GM12878 (cell line): ENCODE measurements around the gene SEC24D. TPM values are rescaled to one million over a fixed set of nuclear protein-coding genes. Genes with fewer than 3 reads are reported as not detected.

Experiments used
- ATAC-seq: fragments of 200-7000 bp; cut with Tn5 transposase; 3 replicates; pipeline ENCODE4 v1.9.1; 2020; ENCODE audit warnings: mild to moderate bottlenecking, moderate library complexity
- BruUV-seq: library from RNA; stranded (reverse); fragments of 400-500 nt; replicated peaks from 2 replicates; lab custom pipeline; 2021; lab: Mats Ljungman, UMichigan
- CTCF ChIA-PET: fragments of 300-600 bp; sonication (Branson Sonifier 250); formaldehyde crosslinking; extraction: SDS; loops from one replicate; lab custom pipeline; 2021; ENCODE audit warnings: inconsistent platforms; lab: Yijun Ruan, JAX
- POLR2A ChIA-PET: fragments of 350-600 bp; formaldehyde crosslinking; extraction: SDS; loops from one replicate; lab custom pipeline; 2021; ENCODE audit warnings: inconsistent platforms; lab: Charles Lee
- RAD21 ChIA-PET: fragments of 300-600 bp; sonication (Branson Sonifier 250); formaldehyde crosslinking; loops from one replicate; lab custom pipeline; 2023; ENCODE audit warnings: antibody characterized with exemption; ENCODE audit not compliant: unreplicated experiment; lab: Charles Lee
- SMC1A ChIA-PET: fragments of 300-600 bp; sonication (Branson Sonifier 250); formaldehyde crosslinking; loops from one replicate; lab custom pipeline; 2023; ENCODE audit not compliant: unreplicated experiment, uncharacterized antibody; lab: Charles Lee
- DNase-seq: peaks from one replicate; pipeline ENCODE4 v3.0.0-alpha.2; 2011; ENCODE audit warnings: low read depth, low spot score
- FAIRE-seq: peaks from 3 replicates; lab custom pipeline; 2011; peaks lifted over from hg19 to GRCh38; lab: Jason Lieb, UNC
- H2AFZ ChIP-seq: 2 replicates; pipeline ENCODE4 v1.6.0; 2011; ENCODE audit warnings: low read depth, low read length, control low read depth; ENCODE audit not compliant: control insufficient read depth
- H3K27ac ChIP-seq: 2 replicates; pipeline ENCODE4 v1.5.1; 2011; ENCODE audit warnings: control low read depth; ENCODE audit not compliant: control insufficient read depth, insufficient read depth
- H3K27me3 ChIP-seq, 2 experiments: replicated peaks in 1 of 2; 2 replicates each; pipeline versions ENCODE4 v1.6.0 to v1.6.1; 2011; ENCODE audit warnings: low read length in 1 of 2; ENCODE audit not compliant: control insufficient read depth in 2 of 2, insufficient read depth in 2 of 2
- H3K36me3 ChIP-seq, 2 experiments: 2 replicates each; pipeline ENCODE4 v1.5.1; 2011; ENCODE audit warnings: low read length in 1 of 2; ENCODE audit not compliant: control insufficient read depth in 2 of 2, insufficient read depth in 2 of 2
- H3K4me1 ChIP-seq: 2 replicates; pipeline ENCODE4 v1.6.1; 2011; ENCODE audit warnings: mild to moderate bottlenecking, low read length, moderate library complexity, mixed read lengths; ENCODE audit not compliant: control insufficient read depth, insufficient read depth
- H3K4me2 ChIP-seq: 2 replicates; pipeline ENCODE4 v1.6.0; 2011; ENCODE audit warnings: control low read depth; ENCODE audit not compliant: control insufficient read depth, insufficient read depth
- H3K4me3 ChIP-seq: fragments of 200-600 bp; sonication (generic); 2 replicates; pipeline ENCODE4 v1.5.1; 2016
- H3K79me2 ChIP-seq: 2 replicates; pipeline ENCODE4 v1.6.0; 2011; ENCODE audit warnings: low read length; ENCODE audit not compliant: control insufficient read depth, insufficient read depth
- H3K9ac ChIP-seq: 2 replicates; pipeline ENCODE4 v1.8.0; 2011; ENCODE audit warnings: low read length, control low read depth, mixed read lengths; ENCODE audit not compliant: control insufficient read depth, insufficient read depth
- H3K9me3 ChIP-seq: replicated peaks from 3 replicates; pipeline ENCODE4 v1.5.1; 2011; ENCODE audit warnings: mild to moderate bottlenecking, low read length; ENCODE audit not compliant: control insufficient read depth, insufficient read depth
- H4K20me1 ChIP-seq: 2 replicates; pipeline ENCODE4 v1.6.0; 2011; ENCODE audit not compliant: control insufficient read depth, insufficient read depth
- CREB1 ChIP-seq: IDR thresholded peaks from 2 replicates; pipeline ENCODE4 v1.6.1; 2012; ENCODE audit warnings: low read depth, mild to moderate bottlenecking, inconsistent platforms
- EED ChIP-seq: sonication (generic); IDR thresholded peaks from 2 replicates; pipeline ENCODE4 v1.6.1; 2016; ENCODE audit warnings: antibody characterized with exemption, low read depth
- EGR1 ChIP-seq, 2 experiments: IDR thresholded peaks; 1 replicate in 1 of 2; 2 replicates in 1 of 2; pipeline ENCODE4 v1.6.1; 2011 to 2012; ENCODE audit warnings: low read depth in 2 of 2, low read length in 2 of 2, borderline replicate concordance in 1 of 2, mild to moderate bottlenecking in 1 of 2, moderate library complexity in 1 of 2
- FOS ChIP-seq: IDR thresholded peaks from 3 replicates; pipeline ENCODE4 v1.6.1; 2011; ENCODE audit warnings: borderline replicate concordance; ENCODE audit not compliant: insufficient read length; ENCODE audit errors: extremely low read depth
- HDAC2 ChIP-seq: fragments of 200-600 bp; sonication (generic); IDR thresholded peaks from 2 replicates; pipeline ENCODE4 v1.6.1; 2017
- JUNB ChIP-seq: IDR thresholded peaks from 2 replicates; pipeline ENCODE4 v1.6.1; 2016; ENCODE audit warnings: antibody characterized with exemption, mild to moderate bottlenecking
- POLR2AphosphoS5 ChIP-seq: IDR thresholded peaks from 2 replicates; pipeline ENCODE4 v1.6.1; 2011; ENCODE audit warnings: mild to moderate bottlenecking, low read length, inconsistent platforms
- RUNX3 ChIP-seq: IDR thresholded peaks from 2 replicates; pipeline ENCODE4 v1.6.1; 2012; ENCODE audit warnings: low read length, inconsistent platforms
- WRNIP1 ChIP-seq: IDR thresholded peaks from 2 replicates; pipeline ENCODE4 v1.6.1; 2011; ENCODE audit warnings: low read depth, low read length, improper control_type of control experiment, borderline replicate concordance
- WGBS: methylation state at CpG from one replicate; pipeline ENCODE4 v1.1.6; 2016; ENCODE audit warnings: low lambda C conversion rate; ENCODE audit not compliant: insufficient replicate concordance, insufficient coverage; ENCODE audit errors: missing lambda C conversion rate; 5-methylcytosine and 5-hydroxymethylcytosine counted together
- in situ Hi-C: fragments of 300-500 bp; cut with MboI; formaldehyde crosslinking; loops from 9 replicates; pipeline ENCODE4 v1.14.3; 2018; ENCODE audit warnings: mixed read lengths
- intact Hi-C: fragments of 100-400 bp; cut with micrococcal nuclease; formaldehyde crosslinking; loops from one replicate; pipeline ENCODE4 v1.14.2; 2022; ENCODE audit not compliant: unreplicated experiment
- polyA plus RNA-seq, 11 experiments: library from polyadenylated mRNA; depleted of rRNA in 4 of 11; unstranded in 6 of 11; stranded (reverse) in 5 of 11; fragments of >200 nt; fragmentation: Nextera tagmentation in 4 of 11; fragmentation: Illumina TruSeq in 1 of 11; extraction: Ambion mirVana in 4 of 11; extraction: Trizol in 1 of 11; gene quantifications; 1 replicate in 1 of 11; 2 replicates in 10 of 11; pipeline versions ENCODE4 v1.2.1 to v1.2.3, GENCODE V29; 2011 to 2016; ENCODE audit warnings: inconsistent platforms in 2 of 11, missing spikeins in 2 of 11, low read depth in 1 of 11
- total RNA-seq, 4 experiments: library from RNA; depleted of rRNA in 3 of 4; stranded (reverse); fragments of >200 nt in 3 of 4; fragmentation: Illumina TruSeq in 1 of 4; extraction: Trizol in 1 of 4; gene quantifications; 2 replicates each; pipeline versions ENCODE4 v1.2.1 to v1.2.3, GENCODE V29; 2013 to 2021
- TF ChIP-seq, protein P1 (sequence below): fragments of 450-650 bp; IDR thresholded peaks from 2 replicates; pipeline ENCODE4 v1.6.1; 2016; ENCODE audit warnings: mild to moderate bottlenecking
- TF ChIP-seq, protein P2 (sequence below): fragments of 450-650 bp; IDR thresholded peaks from 2 replicates; pipeline ENCODE4 v1.6.1; 2014; ENCODE audit warnings: mild to moderate bottlenecking
- TF ChIP-seq, protein P3 (sequence below): fragments of 450-650 bp; IDR thresholded peaks from 2 replicates; pipeline ENCODE4 v1.6.1; 2017; ENCODE audit warnings: mild to moderate bottlenecking
- TF ChIP-seq, protein P4 (sequence below): IDR thresholded peaks from 2 replicates; pipeline ENCODE4 v1.6.1; 2011; ENCODE audit warnings: low read depth, low read length, improper control_type of control experiment, borderline replicate concordance
- TF ChIP-seq, protein P5 (sequence below): fragments of 450-650 bp; IDR thresholded peaks from 2 replicates; pipeline ENCODE4 v1.6.1; 2018; ENCODE audit warnings: borderline replicate concordance, mild to moderate bottlenecking; ENCODE audit not compliant: partially characterized antibody

The SEC24D gene
- total and polyA plus RNA-seq, 10 of the 15 experiments (the other 5 are each of a cell fraction or from before 2014, with no cell fraction given): 12.8 to 61.9 (median 25.6) TPM

DNA sequence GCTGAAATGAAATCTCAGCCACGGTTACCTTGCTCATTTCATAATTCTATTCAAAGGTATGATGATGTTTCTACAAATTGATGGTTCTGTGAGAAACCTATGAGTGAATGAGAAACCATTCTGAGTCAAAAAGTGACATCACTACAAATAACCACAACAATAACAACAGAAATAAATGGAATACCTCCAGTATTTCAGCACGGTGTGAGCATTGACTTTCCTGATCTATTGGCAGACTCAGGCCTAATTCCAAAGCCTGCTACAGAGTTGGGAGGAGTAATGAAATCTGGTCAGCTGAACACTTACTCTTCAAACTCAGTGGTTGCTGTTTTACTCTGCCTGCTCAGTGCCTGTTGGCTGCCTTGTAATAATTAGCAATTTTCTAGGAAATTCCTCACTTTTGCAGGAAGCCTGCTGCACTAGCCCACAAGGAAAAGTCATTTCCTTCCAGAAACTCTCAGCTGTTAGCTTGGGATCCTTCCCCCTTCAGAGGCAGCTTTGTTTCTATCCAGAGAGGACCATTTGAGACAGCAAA, 33.9 kb upstream of the SEC24D start:
- Histone ChIP-seq H3K27ac (no peak overlapping the region), H4K20me1 (no peaks in the 10 kb centered on the region), H3K9me3 (no peaks in the 10 kb centered on the region), H3K36me3 (no peaks in the 10 kb centered on the region), H3K79me2 (no peaks in the 10 kb centered on the region), H3K4me3 (no peak overlapping the region), H2AFZ (no peak overlapping the region), H3K27me3 (no peaks in the 10 kb centered on the region), H3K9ac (no peak overlapping the region), H3K4me2 (no peak overlapping the region), H3K4me1 (no peaks in the 10 kb centered on the region)
- ATAC-seq (peak; percentile 37), FAIRE-seq (no peak), DNase-seq (no peak)
- no TSS peak for BruUV-seq
- WGBS: 0% methylated on average over 2 of the region's 2 CpGs
- intact Hi-C loops: no loop called here
- ChIA-PET POLR2A (no interaction called here), RAD21 (no interaction called here), CTCF (interaction anchor here (0.9 to 1.1 kb wide), 2 partner anchors 18 to 98 kb away, joined by 3 read pairs; no protein-coding TSS in a partner anchor), SMC1A (interaction anchor here (0.6 kb wide), 1 partner anchor 160 kb away, joined by 3 read pairs; no protein-coding TSS in a partner anchor)
- no peak for TF ChIP-seq EED
- TF ChIP-seq, protein P1, sequence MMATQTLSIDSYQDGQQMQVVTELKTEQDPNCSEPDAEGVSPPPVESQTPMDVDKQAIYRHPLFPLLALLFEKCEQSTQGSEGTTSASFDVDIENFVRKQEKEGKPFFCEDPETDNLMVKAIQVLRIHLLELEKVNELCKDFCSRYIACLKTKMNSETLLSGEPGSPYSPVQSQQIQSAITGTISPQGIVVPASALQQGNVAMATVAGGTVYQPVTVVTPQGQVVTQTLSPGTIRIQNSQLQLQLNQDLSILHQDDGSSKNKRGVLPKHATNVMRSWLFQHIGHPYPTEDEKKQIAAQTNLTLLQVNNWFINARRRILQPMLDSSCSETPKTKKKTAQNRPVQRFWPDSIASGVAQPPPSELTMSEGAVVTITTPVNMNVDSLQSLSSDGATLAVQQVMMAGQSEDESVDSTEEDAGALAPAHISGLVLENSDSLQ: no peak
- TF ChIP-seq, protein P2, sequence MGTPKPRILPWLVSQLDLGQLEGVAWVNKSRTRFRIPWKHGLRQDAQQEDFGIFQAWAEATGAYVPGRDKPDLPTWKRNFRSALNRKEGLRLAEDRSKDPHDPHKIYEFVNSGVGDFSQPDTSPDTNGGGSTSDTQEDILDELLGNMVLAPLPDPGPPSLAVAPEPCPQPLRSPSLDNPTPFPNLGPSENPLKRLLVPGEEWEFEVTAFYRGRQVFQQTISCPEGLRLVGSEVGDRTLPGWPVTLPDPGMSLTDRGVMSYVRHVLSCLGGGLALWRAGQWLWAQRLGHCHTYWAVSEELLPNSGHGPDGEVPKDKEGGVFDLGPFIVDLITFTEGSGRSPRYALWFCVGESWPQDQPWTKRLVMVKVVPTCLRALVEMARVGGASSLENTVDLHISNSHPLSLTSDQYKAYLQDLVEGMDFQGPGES: no peak
- TF ChIP-seq FOS: no peak
- no peak for TF ChIP-seq HDAC2
- TF ChIP-seq WRNIP1: no peak
- TF ChIP-seq, protein P3, sequence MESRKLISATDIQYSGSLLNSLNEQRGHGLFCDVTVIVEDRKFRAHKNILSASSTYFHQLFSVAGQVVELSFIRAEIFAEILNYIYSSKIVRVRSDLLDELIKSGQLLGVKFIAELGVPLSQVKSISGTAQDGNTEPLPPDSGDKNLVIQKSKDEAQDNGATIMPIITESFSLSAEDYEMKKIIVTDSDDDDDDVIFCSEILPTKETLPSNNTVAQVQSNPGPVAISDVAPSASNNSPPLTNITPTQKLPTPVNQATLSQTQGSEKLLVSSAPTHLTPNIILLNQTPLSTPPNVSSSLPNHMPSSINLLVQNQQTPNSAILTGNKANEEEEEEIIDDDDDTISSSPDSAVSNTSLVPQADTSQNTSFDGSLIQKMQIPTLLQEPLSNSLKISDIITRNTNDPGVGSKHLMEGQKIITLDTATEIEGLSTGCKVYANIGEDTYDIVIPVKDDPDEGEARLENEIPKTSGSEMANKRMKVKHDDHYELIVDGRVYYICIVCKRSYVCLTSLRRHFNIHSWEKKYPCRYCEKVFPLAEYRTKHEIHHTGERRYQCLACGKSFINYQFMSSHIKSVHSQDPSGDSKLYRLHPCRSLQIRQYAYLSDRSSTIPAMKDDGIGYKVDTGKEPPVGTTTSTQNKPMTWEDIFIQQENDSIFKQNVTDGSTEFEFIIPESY: no peak
- no peak for TF ChIP-seq EGR1 (IDR thresholded peaks at IDR 0.05; ENCODE audit: borderline replicate concordance in 1 of 2, low read depth in 2 of 2, low read length in 2 of 2)
- TF ChIP-seq, protein P4, sequence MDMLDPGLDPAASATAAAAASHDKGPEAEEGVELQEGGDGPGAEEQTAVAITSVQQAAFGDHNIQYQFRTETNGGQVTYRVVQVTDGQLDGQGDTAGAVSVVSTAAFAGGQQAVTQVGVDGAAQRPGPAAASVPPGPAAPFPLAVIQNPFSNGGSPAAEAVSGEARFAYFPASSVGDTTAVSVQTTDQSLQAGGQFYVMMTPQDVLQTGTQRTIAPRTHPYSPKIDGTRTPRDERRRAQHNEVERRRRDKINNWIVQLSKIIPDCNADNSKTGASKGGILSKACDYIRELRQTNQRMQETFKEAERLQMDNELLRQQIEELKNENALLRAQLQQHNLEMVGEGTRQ: no peak
- no peak for TF ChIP-seq POLR2AphosphoS5
- 0 out of 2 replicates have a peak, but pooled peaks have one; percentile 29 for TF ChIP-seq CREB1
- TF ChIP-seq, protein P5, sequence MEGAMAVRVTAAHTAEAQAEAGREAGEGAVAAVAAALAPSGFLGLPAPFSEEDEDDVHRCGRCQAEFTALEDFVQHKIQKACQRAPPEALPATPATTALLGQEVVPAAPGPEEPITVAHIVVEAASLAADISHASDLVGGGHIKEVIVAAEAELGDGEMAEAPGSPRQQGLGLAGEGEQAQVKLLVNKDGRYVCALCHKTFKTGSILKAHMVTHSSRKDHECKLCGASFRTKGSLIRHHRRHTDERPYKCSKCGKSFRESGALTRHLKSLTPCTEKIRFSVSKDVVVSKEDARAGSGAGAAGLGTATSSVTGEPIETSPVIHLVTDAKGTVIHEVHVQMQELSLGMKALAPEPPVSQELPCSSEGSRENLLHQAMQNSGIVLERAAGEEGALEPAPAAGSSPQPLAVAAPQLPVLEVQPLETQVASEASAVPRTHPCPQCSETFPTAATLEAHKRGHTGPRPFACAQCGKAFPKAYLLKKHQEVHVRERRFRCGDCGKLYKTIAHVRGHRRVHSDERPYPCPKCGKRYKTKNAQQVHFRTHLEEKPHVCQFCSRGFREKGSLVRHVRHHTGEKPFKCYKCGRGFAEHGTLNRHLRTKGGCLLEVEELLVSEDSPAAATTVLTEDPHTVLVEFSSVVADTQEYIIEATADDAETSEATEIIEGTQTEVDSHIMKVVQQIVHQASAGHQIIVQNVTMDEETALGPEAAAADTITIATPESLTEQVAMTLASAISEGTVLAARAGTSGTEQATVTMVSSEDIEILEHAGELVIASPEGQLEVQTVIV: no peak
- peak; percentile 50; the same call in 1 of the 2 replicates for TF ChIP-seq RUNX3
- peak; percentile 26 for TF ChIP-seq JUNB
- in situ Hi-C loops: no loop called here
